ENCODE data around the gene PRKCG.

The PRKCG gene

GRCh38 chr19:53927739-53928138, 45.7 kb downstream of the PRKCG start:
- POLR2A ChIA-PET: no interaction called here
- DNase-seq (ENCODE audit: extremely low spot score): no peak
- CTCF ChIA-PET: no interaction called here
- TF ChIP-seq, protein P1, sequence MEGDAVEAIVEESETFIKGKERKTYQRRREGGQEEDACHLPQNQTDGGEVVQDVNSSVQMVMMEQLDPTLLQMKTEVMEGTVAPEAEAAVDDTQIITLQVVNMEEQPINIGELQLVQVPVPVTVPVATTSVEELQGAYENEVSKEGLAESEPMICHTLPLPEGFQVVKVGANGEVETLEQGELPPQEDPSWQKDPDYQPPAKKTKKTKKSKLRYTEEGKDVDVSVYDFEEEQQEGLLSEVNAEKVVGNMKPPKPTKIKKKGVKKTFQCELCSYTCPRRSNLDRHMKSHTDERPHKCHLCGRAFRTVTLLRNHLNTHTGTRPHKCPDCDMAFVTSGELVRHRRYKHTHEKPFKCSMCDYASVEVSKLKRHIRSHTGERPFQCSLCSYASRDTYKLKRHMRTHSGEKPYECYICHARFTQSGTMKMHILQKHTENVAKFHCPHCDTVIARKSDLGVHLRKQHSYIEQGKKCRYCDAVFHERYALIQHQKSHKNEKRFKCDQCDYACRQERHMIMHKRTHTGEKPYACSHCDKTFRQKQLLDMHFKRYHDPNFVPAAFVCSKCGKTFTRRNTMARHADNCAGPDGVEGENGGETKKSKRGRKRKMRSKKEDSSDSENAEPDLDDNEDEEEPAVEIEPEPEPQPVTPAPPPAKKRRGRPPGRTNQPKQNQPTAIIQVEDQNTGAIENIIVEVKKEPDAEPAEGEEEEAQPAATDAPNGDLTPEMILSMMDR (IDR thresholded peaks at IDR 0.05; ENCODE audit: control extremely low read depth, extremely low read depth, low read depth, missing control alignments): no peak

GRCh38 chr19:53936029-53936428, 54.0 kb downstream of the PRKCG start:
- DNase-seq (ENCODE audit: extremely low spot score): no peak
- TF ChIP-seq, protein P1 (IDR thresholded peaks at IDR 0.05; ENCODE audit: control extremely low read depth, extremely low read depth, low read depth, missing control alignments): no peak
- CTCF ChIA-PET: no interaction called here
- POLR2A ChIA-PET: no interaction called here

DNA sequence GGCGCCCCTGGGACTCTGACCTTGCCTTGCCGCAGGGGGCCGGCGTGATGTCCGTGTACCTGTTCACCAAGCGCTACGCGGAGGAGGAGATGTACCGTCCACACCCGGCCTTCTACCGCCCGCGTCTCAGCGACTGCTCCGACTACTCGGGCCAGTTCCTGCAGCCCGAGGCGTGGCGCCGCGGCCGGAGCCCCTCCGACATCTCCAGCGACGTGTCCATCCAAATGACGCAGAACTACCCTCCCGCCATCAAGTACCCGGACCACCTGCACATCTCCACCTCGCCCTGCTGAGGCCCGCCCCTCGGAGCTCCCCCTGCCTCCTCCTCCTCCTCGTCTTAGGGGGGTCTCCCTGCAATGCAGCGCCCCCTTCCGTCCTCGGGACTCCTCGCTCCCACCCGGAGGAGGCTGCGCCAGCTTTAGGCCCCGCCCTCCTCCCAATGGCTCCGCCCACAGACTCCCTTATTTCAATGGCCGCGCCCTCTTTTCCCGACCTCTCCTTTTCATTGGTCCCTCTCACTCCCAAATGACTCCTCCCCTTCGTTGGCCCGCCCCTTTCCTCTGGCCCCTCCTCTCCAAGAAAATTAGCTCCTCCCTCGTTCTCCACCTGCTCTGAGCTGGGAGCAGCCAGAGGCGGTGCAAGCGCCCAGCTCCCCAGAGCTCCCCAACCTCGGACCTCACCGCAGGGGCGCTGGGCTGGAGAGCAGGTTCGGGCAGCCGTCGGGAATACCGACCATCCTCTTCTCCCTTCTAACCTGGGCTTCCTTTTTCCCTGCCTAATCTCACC, 60.2 kb downstream of the PRKCG start:
- no peak for DNase-seq (ENCODE audit: extremely low spot score)
- ChIA-PET POLR2A (no interaction called here), CTCF (interaction anchor here (0.8 kb wide), 1 partner anchor 9 kb away, joined by 3 read pairs; no protein-coding TSS in a partner anchor)
- TF ChIP-seq, protein P1 (IDR thresholded peaks at IDR 0.05; ENCODE audit: control extremely low read depth, extremely low read depth, low read depth, missing control alignments): no peak

DNA sequence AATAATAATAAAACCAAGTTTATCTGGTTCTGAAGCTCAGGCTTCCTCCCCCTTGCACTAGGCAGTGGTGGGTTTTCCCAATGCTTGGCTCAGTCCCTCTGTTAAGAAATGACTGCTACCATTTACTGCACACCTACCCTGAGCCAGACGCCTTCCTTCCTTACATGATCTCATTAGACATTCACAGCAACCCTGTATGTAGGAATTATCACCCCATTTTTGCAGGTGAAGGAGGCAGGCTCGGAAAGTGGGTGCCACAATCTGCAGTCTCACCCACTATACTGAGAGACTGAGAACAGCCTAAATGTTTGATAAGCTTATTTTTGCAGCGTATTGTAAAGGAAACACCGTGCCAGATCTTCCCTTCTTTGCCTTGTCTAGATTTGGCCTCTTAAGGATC, 62.4 kb downstream of the PRKCG start:
- no peak for DNase-seq (ENCODE audit: extremely low spot score)
- ChIA-PET CTCF (no interaction called here), POLR2A (no interaction called here)
- TF ChIP-seq, protein P1 (IDR thresholded peaks at IDR 0.05; ENCODE audit: control extremely low read depth, extremely low read depth, low read depth, missing control alignments): no peak

DNA sequence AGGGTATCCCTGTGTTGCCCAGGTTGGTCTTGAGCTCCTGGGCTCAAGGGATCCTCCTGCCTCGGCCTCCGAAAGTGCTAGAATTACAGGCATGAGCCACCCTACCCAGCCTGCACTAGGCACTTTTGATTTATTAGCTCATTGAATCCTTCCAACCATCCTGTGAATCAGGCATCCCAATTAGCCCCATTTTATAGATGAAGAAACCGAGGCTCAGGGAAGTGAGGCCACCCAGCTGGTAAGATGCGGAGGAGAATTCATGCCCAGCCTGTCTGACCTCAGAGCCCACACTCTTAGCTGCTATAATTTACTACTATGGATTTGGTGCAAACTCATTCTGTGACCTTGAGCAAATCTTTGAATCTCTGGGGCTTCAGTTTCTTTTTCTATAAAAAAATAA, 62.9 kb downstream of the PRKCG start:
- POLR2A ChIA-PET: no interaction called here
- DNase-seq (ENCODE audit: extremely low spot score): no peak
- TF ChIP-seq, protein P1 (IDR thresholded peaks at IDR 0.05; ENCODE audit: control extremely low read depth, extremely low read depth, low read depth, missing control alignments): no peak
- CTCF ChIA-PET: no interaction called here

- DNase-seq (ENCODE audit: extremely low spot score): no peak
- TF ChIP-seq, protein P1 (IDR thresholded peaks at IDR 0.05; ENCODE audit: control extremely low read depth, extremely low read depth, low read depth, missing control alignments): no peak
- POLR2A ChIA-PET: no interaction called here
- CTCF ChIA-PET: no interaction called here
Measured at GRCh38 chr19:53945441-53945840, 63.4 kb downstream of the PRKCG start.

All from GM10248 (cell line).